ENCODE data around the gene SPATS2L. TPM values are rescaled to one million over a fixed set of nuclear protein-coding genes. Genes with fewer than 3 reads are reported as not detected.

Gene SPATS2L
- total and polyA plus RNA-seq, 2 of the 13 experiments (the other 11 are each of a cell fraction or from before 2014, with no cell fraction given), result 154 to 212 TPM

GRCh38 chr2:200272320-200272719 lies 34.2 kb upstream of the SPATS2L start:
- Histone ChIP-seq H3K79me2 (ENCODE audit: insufficient read depth, low read length) (no peaks in the 10 kb centered on the region), H3K27ac (ENCODE audit: extremely low read length, insufficient read depth, low read length) (no peak overlapping the region), H3K9ac (ENCODE audit: insufficient read depth, low read depth, low read length) (no peak overlapping the region), H3K36me3 (replicated peaks in 1 of 2; ENCODE audit: control insufficient read depth in 1 of 2, insufficient read depth in 2 of 2, low read length in 2 of 2) (no peaks in the 10 kb centered on the region), H3K9me3 (ENCODE audit: low read length) (no peaks in the 10 kb centered on the region), H3K4me1 (ENCODE audit: insufficient read depth, low read length) (peaks cover 50% of the 10 kb centered on the region), H2AFZ (ENCODE audit: low read length) (no peak overlapping the region), H4K20me1 (ENCODE audit: insufficient read depth, low read length) (no peaks in the 10 kb centered on the region), H3K4me2 (ENCODE audit: low read depth, low read length) (no peak overlapping the region), H3K27me3 (ENCODE audit: control insufficient read depth in 1 of 2, insufficient read depth in 2 of 2, low read length in 2 of 2) (peaks cover 0 to 2% of the 10 kb centered on the region in 2 experiments; a peak in 2 of 5 replicates), H3K4me3 (replicated peaks in 1 of 3; ENCODE audit: insufficient read depth in 1 of 3, low read depth in 2 of 3, low read length in 3 of 3) (no peak overlapping the region)
- no peak for DNase-seq (ENCODE audit: low spot score)
- intact Hi-C loops (cut with micrococcal nuclease; ENCODE audit: unreplicated experiment) (no loop called here), in situ Hi-C loops (cut with HindIII; ENCODE audit: extremely low pct_ligation_motif_present, low pct_unique_long_range_greater_than_20kb) (no loop called here)
- POLR2A ChIA-PET, result no interaction called here
- WGBS (ENCODE audit: low lambda C conversion rate), result 14% methylated on average over 2 of the region's 2 CpGs
- no peak for ATAC-seq
- BruUV-seq (replicated peaks), result no TSS peak
- peak; percentile 37 for FAIRE-seq
- CTCF ChIA-PET (ENCODE audit: low intra/inter-chr PET ratio, low total read pairs), result no interaction called here
- TF ChIP-seq ZBTB38 (CRISPR knock-in tag; IDR thresholded peaks at IDR 0.05) (no peak), ZNF264 (CRISPR knock-in tag; IDR thresholded peaks at IDR 0.05) (no peak), TRIM24 (CRISPR knock-in tag; IDR thresholded peaks at IDR 0.05) (0 out of 2 replicates have a peak, but pooled peaks have one; percentile 31), JDP2 (CRISPR knock-in tag; IDR thresholded peaks at IDR 0.05; ENCODE audit: borderline replicate concordance) (no peak), DZIP1 (CRISPR knock-in tag; IDR thresholded peaks at IDR 0.05) (no peak), ZNF407 (CRISPR knock-in tag; IDR thresholded peaks at IDR 0.05; ENCODE audit: not compliant biosample characterization) (no peak), AHDC1 (CRISPR knock-in tag; IDR thresholded peaks at IDR 0.05; ENCODE audit: borderline replicate concordance) (peak; percentile 25; the same call in 1 of the 2 replicates)
